Skin of body (tissue), 2 donors: ENCODE measurements around the gene DISC1. TPM values are rescaled to one million over a fixed set of nuclear protein-coding genes. Genes with fewer than 3 reads are reported as not detected.
"Not testable (repeated sequence)": the region's sequence is repeated elsewhere in the genome, so short reads cannot be mapped to it uniquely, and the experiment has no call there.

ENCODE experiments used
- DNase-seq: peaks from one replicate; lab custom pipeline; 2025; lab: John Stamatoyannopoulos, UW
- total RNA-seq: library from RNA; depleted of rRNA; stranded (reverse); fragments of >200 nt; gene quantifications from one replicate; pipeline ENCODE4 v1.2.3, GENCODE V29; 2014

The DISC1 gene
- 13.9 TPM for total RNA-seq

- DNase-seq: peak; percentile 93
Measured at GRCh38 chr1:231626535-231626950, at the start of gene DISC1. Gene DISC1 (plus strand): TSS chr1:231626790. CDS start chr1:231626868, 78 bp downstream.

GRCh38 chr1:231576804-231577718 is 49.5 kb upstream of the DISC1 start:
- DNase-seq: no peak

- no peak for DNase-seq
Measured at GRCh38 chr1:231580874-231581273, 45.7 kb upstream of the DISC1 start.

GRCh38 chr1:231581859-231582258 is 44.7 kb upstream of the DISC1 start:
- DNase-seq: no peak

GRCh38 chr1:231583376-231583775 is 43.2 kb upstream of the DISC1 start:
- no peak for DNase-seq

GRCh38 chr1:231584117-231584516 is 42.5 kb upstream of the DISC1 start:
- peak; percentile 15 for DNase-seq

- DNase-seq: no peak
Measured at GRCh38 chr1:231584921-231585320, 41.7 kb upstream of the DISC1 start.

GRCh38 chr1:231590453-231591198 is 36.0 kb upstream of the DISC1 start:
- DNase-seq: no peak

- no peak for DNase-seq
Measured at GRCh38 chr1:231591466-231591865, 35.1 kb upstream of the DISC1 start.

- DNase-seq: no peak
Measured at GRCh38 chr1:231592809-231593208, 33.8 kb upstream of the DISC1 start.

- not testable (repeated sequence) for DNase-seq
Measured at GRCh38 chr1:231593264-231593663, 33.3 kb upstream of the DISC1 start.

GRCh38 chr1:231594123-231594522 is 32.5 kb upstream of the DISC1 start:
- no peak for DNase-seq

- no peak for DNase-seq
Measured at GRCh38 chr1:231594749-231595148, 31.8 kb upstream of the DISC1 start.

GRCh38 chr1:231596337-231596791 is 30.2 kb upstream of the DISC1 start:
- DNase-seq: no peak

GRCh38 chr1:231597971-231598370 is 28.6 kb upstream of the DISC1 start:
- no peak for DNase-seq

GRCh38 chr1:231600458-231600976 is 26.1 kb upstream of the DISC1 start:
- DNase-seq: peak; percentile 93

- no peak for DNase-seq
Measured at GRCh38 chr1:231601824-231602672, 24.5 kb upstream of the DISC1 start.

GRCh38 chr1:231602673-231602984 is 24.0 kb upstream of the DISC1 start:
- no peak for DNase-seq

- peak; percentile 29 for DNase-seq
Measured at GRCh38 chr1:231603598-231604275, 22.9 kb upstream of the DISC1 start.

- DNase-seq: no peak
Measured at GRCh38 chr1:231604276-231604621, 22.3 kb upstream of the DISC1 start.
